Ureter (tissue), 1 donor: ENCODE results near the gene PTTG1IP2. TPM values are rescaled to one million over a fixed set of nuclear protein-coding genes. Genes with fewer than 3 reads are reported as not detected.
"Not testable (repeated sequence)": the region's sequence is repeated elsewhere in the genome, so short reads cannot be mapped to it uniquely, and the experiment has no call there.

Source experiments
- DNase-seq: peaks from one replicate; pipeline ENCODE4 v3.0.0-alpha.2; 2020; ENCODE audit warnings: low spot score
- total RNA-seq: library from RNA; stranded (reverse); gene quantifications from one replicate; pipeline ENCODE4 v1.2.4, GENCODE V29; 2023
- donor health status: DM: yes; HTN: yes; CAD: no.

Gene PTTG1IP2
- not detected for total RNA-seq

- no peak for DNase-seq
These were observed at the start of gene PTTG1IP2 for GRCh38 chr7:90469554-90469953. TSS of gene PTTG1IP2 (plus strand) at chr7:90469639. CDS start at chr7:90469787, 148 bp downstream.

GRCh38 chr7:90421651-90422050 lies 47.8 kb upstream of the PTTG1IP2 start:
- DNase-seq: no peak

GRCh38 chr7:90424720-90425119 lies 44.7 kb upstream of the PTTG1IP2 start:
- no peak for DNase-seq

DNA sequence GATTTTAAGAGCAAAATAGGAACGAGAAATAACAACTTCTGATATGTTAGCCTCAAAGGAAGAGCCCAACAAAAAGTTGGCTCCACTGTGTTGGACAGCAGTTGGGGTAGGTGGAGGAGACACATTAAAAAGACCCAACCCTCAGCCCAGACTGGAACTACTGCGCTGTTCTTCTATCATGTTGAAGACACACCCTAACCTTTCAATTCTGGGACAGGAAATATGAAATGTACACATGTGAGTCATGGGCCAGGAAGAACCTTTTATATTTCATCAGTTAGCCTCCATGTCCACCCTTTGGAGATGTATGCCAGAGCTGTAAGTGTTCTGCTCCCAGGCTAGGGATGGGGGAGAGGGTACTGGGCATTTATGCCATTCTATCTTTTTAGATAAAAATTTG lies 44.1 kb upstream of the PTTG1IP2 start:
- no peak for DNase-seq

DNA sequence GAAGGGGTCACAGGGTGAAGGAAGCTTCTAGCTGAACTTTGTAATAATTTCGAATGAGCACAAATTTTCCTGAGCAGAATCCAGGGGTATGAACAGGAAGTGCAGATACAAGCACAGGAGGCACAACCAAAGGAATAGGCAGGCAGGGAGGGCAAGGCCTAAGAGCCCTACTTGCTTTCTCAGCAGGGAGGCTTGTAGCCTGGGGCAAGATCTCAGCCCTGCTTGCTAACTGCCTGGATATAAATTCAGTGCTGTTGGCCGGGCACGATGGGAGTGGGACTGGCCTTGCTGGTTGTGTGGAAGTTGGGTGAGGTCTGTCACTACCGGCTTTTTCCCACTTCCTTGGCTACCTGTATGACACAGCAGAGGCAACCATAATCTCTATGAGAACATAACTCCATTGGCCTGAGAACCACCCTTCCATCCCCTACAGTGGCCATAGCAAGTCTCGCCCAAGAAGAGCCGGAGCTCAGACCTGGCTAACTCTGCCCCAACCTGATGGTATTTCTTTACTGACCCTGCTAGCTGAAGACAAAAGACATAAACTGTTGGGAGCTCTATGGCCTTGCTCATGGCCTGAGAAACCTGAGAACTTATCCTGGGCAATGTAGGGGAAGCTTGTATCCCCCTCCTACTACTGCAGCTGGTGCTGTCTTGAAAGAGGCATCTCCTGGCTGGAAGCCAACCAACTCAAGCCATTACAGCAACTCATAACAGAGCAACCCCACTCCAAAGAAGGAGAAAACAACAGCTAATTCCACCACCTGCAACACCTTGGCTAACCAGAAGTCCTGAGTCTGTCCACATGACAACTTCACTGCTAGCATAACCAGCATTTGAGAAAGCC lies 38.6 kb upstream of the PTTG1IP2 start:
- DNase-seq: no peak

DNA sequence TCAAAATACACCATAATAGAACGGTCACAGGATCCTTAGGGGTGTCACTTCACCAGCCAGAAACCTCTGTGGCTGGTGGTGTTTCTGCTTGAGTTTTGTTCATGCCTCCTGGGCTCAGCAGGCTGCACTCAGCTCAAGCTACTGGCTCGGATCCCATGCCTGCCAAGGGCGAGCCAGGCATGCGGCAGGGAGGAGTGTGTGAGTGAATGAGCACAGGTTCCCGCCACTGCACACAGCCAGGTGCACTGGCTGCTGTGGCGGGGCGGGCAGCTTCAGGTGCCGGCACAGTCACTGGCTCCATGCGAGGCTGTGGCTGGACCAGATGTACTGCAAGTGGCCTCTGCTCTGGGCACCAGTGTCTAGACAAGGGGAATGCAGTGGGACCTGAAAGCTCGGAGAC lies 36.7 kb upstream of the PTTG1IP2 start:
- DNase-seq: no peak

GRCh38 chr7:90433221-90433620 lies 36.2 kb upstream of the PTTG1IP2 start:
- DNase-seq: no peak

DNA sequence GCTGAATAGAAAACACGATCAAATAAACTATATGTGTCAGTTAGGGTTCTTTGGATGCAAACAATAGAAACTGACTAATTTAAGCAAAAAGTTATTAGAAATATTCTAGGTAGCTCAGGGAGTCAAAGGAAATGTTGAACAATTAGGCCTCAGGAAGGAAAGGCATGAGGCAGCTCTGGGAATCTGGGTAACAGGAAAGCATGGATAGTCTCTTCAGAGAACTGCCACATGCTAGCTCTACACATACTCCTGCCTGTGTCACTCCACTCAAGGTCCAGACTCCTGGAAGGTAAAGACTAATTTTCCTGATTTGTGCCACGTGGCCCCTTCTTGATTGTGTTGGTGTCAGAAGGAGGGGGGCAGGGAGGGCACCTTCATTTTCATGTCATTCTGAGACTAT lies 23.8 kb upstream of the PTTG1IP2 start:
- DNase-seq: no peak

DNA sequence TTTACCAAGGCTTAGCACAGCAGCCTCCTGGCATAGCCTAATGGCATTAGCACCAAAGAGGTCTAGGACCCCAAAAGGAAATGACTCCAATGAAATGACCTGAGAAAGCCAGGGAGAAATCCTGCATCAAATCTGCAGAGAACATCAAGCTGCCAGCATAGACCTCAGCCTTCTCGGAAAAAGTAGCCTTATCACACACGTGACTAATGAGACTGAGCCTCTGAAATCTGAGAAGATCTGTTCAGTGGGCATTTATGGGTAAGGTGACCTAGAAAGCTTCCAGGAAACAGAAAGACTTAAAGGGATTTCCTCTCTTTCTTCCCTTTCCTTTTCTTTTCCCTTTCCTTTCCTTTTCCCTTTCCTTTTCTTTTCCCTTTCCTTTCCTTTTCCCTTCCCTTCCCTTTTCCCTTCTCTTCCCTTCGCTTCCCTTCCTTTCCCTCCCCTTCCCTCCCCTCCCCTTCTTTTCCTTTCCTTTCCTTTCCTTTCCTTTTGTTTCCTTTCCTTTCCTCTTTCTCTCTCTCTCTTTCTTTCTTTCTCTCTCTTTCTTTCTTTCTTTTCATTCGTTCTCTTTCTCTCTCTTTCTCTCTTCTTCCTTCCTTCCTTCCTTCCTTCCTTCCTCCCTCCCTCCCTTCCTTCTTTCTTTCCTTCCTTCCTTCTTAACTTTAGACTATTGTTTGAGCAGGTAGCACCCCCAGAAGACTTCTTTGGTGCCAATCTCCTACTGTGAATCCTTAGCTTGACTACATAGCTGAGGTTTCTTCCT lies 23.1 kb upstream of the PTTG1IP2 start:
- no peak for DNase-seq

- DNase-seq: no peak
These were observed 16.1 kb upstream of the PTTG1IP2 start for GRCh38 chr7:90453259-90453891.

GRCh38 chr7:90453931-90454330 lies 15.5 kb upstream of the PTTG1IP2 start:
- DNase-seq: no peak

GRCh38 chr7:90455163-90456030 lies 14.0 kb upstream of the PTTG1IP2 start:
- DNase-seq: no peak

DNA sequence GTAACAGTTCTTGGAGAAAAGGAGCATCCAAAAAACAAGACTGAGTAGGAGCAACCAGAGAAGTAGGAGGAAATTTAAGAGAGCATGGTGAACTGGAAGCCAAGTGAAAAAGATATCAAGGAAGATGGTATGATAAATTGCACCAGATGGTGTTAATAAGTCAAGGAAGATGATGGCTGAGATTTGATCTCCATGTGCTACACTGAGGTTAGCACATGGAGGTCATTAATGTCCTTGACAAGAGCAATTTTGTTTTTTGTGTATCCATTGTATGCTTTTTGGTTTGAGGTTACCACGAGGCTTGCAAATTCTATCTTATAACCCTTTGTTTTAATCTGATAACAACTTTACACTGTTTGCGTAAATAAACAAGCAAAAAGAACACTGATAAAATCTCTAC lies 11.3 kb upstream of the PTTG1IP2 start:
- DNase-seq: no peak

GRCh38 chr7:90459888-90460287 lies 9.6 kb upstream of the PTTG1IP2 start:
- DNase-seq: no peak

GRCh38 chr7:90461219-90461618 lies 8.2 kb upstream of the PTTG1IP2 start:
- no peak for DNase-seq

- DNase-seq: not testable (repeated sequence)
These were observed 6.2 kb upstream of the PTTG1IP2 start for GRCh38 chr7:90463151-90463628.

GRCh38 chr7:90465816-90466215 lies 3.6 kb upstream of the PTTG1IP2 start:
- no peak for DNase-seq

DNA sequence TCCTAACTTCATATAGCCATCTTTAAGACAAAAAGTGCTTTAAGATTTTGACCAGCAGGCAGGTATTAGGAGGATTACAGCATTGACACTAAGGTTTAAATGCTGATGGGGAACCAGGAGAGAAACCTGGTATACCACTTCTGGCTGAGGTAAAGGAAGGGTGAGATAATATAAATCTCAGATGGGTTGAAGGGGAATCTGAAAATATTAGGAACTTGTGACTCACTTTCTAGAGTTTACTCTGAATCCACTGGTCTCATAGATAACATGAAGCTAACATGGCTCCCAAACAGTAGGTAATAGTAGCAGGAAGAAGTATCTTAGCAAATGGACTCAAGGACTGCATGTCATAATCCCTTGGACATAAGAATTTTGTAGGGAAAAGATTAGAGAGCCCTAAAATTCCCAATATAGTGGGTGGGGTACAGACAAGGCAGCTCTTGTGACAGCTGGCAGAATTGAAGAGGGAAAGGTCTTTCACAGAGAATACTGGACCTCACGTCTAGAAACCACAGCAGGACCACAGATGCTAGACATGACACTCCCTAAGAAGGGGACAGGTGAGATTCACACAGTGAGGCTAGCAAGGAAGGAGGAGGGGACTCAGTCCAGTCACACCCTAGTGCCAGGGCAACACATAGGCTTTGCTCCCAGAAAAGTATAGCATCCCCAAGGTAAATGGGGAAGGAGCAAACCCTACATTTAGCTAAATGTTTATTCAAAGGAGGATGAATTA lies 3.5 kb downstream of the PTTG1IP2 start:
- no peak for DNase-seq

DNA sequence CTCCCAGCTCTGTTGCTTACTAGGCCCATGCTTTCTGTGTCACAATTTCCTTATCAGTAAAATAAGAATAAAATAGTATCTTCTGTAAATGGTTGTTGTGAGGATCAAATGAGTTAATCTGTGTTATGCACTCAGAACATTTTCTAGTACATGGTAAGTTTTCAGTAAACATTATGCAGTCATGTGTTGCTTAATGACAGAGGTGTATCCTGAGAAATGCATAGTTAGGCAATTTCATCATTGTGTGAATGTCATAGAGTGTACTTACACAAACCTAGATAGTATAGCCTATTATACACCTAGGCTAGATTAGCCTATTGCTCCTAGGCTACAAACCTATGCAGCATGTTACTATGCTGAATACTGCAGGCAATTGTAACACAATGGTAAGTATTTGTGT lies 4.4 kb downstream of the PTTG1IP2 start:
- no peak for DNase-seq

GRCh38 chr7:90474284-90475210 lies 5.1 kb downstream of the PTTG1IP2 start:
- no peak for DNase-seq
